PC-9 (cell line): ENCODE results near the gene FASLG. TPM values are rescaled to one million over a fixed set of nuclear protein-coding genes. Genes with fewer than 3 reads are reported as not detected.

Experiments
- BruUV-seq: library from RNA; stranded (reverse); fragments of 400-500 nt; replicated peaks from 2 replicates; lab custom pipeline; 2021; lab: Mats Ljungman, UMichigan
- CTCF ChIA-PET: fragments of 300-600 bp; sonication (Branson Sonifier 250); formaldehyde crosslinking; loops from one replicate; lab custom pipeline; 2022; ENCODE audit warnings: antibody characterized with exemption; lab: Charles Lee
- POLR2A ChIA-PET: fragments of 300-600 bp; sonication (Branson Sonifier 250); formaldehyde crosslinking; loops from one replicate; lab custom pipeline; 2022; ENCODE audit warnings: antibody characterized with exemption; ENCODE audit not compliant: unreplicated experiment; lab: Charles Lee
- DNase-seq, 2 experiments: peaks; one replicate each; pipeline versions ENCODE4 v3.0.0 to v3.0.0-alpha.2; 2015 to 2022; ENCODE audit warnings: mixed read lengths in 1 of 2
- H2AFZ ChIP-seq: fragments of 200-600 bp; sonication (generic); 2 replicates; pipeline ENCODE4 v1.8.1; 2017; ENCODE audit warnings: antibody characterized with exemption
- H3F3A ChIP-seq: fragments of 200-600 bp; sonication (generic); 2 replicates; pipeline ENCODE4 v1.8.1; 2017; ENCODE audit warnings: antibody characterized with exemption, mild to moderate bottlenecking, low read depth; ENCODE audit not compliant: insufficient read depth
- H3K27ac ChIP-seq: fragments of 200-600 bp; sonication (generic); 2 replicates; pipeline ENCODE4 v1.6.1; 2016; ENCODE audit warnings: mixed run types
- H3K27me3 ChIP-seq: fragments of 200-600 bp; sonication (generic); 2 replicates; pipeline ENCODE4 v1.6.1; 2016; ENCODE audit warnings: low read depth, mixed run types; ENCODE audit not compliant: insufficient read depth
- H3K36me3 ChIP-seq: fragments of 200-600 bp; sonication (generic); 2 replicates; pipeline ENCODE4 v1.6.1; 2016; ENCODE audit warnings: low read depth, mixed run types
- H3K4me1 ChIP-seq: fragments of 200-600 bp; sonication (generic); replicated peaks from 2 replicates; pipeline ENCODE4 v1.6.1; 2016; ENCODE audit warnings: mixed run types; ENCODE audit not compliant: insufficient read depth
- H3K4me2 ChIP-seq: fragments of 200-600 bp; sonication (generic); 2 replicates; pipeline ENCODE4 v1.6.1; 2017; ENCODE audit warnings: mixed run types
- H3K4me3 ChIP-seq: fragments of 200-600 bp; sonication (generic); 2 replicates; pipeline ENCODE4 v1.6.1; 2016; ENCODE audit warnings: mixed run types
- H3K79me2 ChIP-seq: fragments of 200-600 bp; sonication (generic); 2 replicates; pipeline ENCODE4 v1.6.1; 2017; ENCODE audit warnings: low read depth, mixed run types
- H3K9me2 ChIP-seq: fragments of 200-600 bp; sonication (generic); 2 replicates; pipeline ENCODE4 v1.8.1; 2017; ENCODE audit warnings: mild to moderate bottlenecking; ENCODE audit not compliant: insufficient read depth
- H3K9me3 ChIP-seq: fragments of 200-600 bp; sonication (generic); 2 replicates; pipeline ENCODE4 v1.8.1; 2016; ENCODE audit warnings: low read depth; ENCODE audit not compliant: insufficient read depth
- H4K20me1 ChIP-seq: fragments of 200-600 bp; sonication (generic); 2 replicates; pipeline ENCODE4 v1.8.1; 2017; ENCODE audit not compliant: insufficient read depth
- EZH2 ChIP-seq: fragments of 200-600 bp; sonication (generic); IDR thresholded peaks from 2 replicates; pipeline ENCODE4 v1.8.0; 2017; ENCODE audit warnings: antibody characterized with exemption, low read depth
- intact Hi-C: fragments of 100-400 bp; cut with micrococcal nuclease; formaldehyde crosslinking; loops from one replicate; pipeline ENCODE4 v1.10.0; 2022; ENCODE audit not compliant: unreplicated experiment
- total RNA-seq: library from RNA; stranded (reverse); gene quantifications from 2 replicates; pipeline ENCODE4 v1.2.3, GENCODE V29; 2021
- TF ChIP-seq, protein P1 (sequence below): fragments of 200-600 bp; sonication (generic); conservative IDR thresholded peaks from 2 replicates; pipeline ENCODE4 v1.6.1; 2017; ENCODE audit warnings: mixed run types, antibody characterized with exemption, mild to moderate bottlenecking, moderate library complexity

The FASLG gene
- total RNA-seq, 1 experiment from 2014 or later, result not detected

DNA sequence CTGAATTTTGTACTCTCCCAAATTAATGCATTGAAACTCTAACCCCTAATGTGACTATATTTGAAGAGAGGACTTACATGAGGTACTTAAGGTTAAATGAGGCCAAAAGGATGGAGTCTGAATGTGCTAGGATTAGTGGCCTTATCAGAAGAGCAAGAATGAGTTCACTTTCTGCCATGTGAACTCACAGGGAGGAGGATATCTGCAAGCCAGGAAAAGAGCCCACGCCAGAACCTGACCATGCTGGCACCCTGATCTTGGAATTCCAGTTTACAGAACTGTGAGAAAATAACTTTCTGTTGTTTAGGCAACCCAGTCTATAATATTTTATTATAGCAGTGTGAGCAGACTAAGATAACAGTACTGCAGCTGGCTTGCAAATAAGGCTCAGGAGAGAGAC, 12.2 kb upstream of the FASLG start:
- Histone ChIP-seq H3K9me3 (0 out of 2 replicates have a peak, but pooled peaks cover 4% of the 10 kb centered on the region), H3K27me3 (no peaks in the 10 kb centered on the region), H3K79me2 (no peaks in the 10 kb centered on the region), H3K36me3 (no peaks in the 10 kb centered on the region), H3K27ac (no peak overlapping the region), H2AFZ (no peak overlapping the region), H3K4me3 (no peak overlapping the region), H4K20me1 (no peaks in the 10 kb centered on the region), H3K4me2 (no peak overlapping the region), H3F3A (peaks cover 4% of the 10 kb centered on the region; the same call in 1 of the 2 replicates), H3K4me1 (peaks cover 7% of the 10 kb centered on the region), H3K9me2 (no peaks in the 10 kb centered on the region; the same call in none of the 2 replicates)
- ChIA-PET CTCF (no interaction called here), POLR2A (no interaction called here)
- TF ChIP-seq, protein P1, sequence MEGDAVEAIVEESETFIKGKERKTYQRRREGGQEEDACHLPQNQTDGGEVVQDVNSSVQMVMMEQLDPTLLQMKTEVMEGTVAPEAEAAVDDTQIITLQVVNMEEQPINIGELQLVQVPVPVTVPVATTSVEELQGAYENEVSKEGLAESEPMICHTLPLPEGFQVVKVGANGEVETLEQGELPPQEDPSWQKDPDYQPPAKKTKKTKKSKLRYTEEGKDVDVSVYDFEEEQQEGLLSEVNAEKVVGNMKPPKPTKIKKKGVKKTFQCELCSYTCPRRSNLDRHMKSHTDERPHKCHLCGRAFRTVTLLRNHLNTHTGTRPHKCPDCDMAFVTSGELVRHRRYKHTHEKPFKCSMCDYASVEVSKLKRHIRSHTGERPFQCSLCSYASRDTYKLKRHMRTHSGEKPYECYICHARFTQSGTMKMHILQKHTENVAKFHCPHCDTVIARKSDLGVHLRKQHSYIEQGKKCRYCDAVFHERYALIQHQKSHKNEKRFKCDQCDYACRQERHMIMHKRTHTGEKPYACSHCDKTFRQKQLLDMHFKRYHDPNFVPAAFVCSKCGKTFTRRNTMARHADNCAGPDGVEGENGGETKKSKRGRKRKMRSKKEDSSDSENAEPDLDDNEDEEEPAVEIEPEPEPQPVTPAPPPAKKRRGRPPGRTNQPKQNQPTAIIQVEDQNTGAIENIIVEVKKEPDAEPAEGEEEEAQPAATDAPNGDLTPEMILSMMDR, result no peak
- TF ChIP-seq EZH2, result no peak
- intact Hi-C loops, result no loop called here
- DNase-seq, result no peak
- BruUV-seq, result no TSS peak

DNA sequence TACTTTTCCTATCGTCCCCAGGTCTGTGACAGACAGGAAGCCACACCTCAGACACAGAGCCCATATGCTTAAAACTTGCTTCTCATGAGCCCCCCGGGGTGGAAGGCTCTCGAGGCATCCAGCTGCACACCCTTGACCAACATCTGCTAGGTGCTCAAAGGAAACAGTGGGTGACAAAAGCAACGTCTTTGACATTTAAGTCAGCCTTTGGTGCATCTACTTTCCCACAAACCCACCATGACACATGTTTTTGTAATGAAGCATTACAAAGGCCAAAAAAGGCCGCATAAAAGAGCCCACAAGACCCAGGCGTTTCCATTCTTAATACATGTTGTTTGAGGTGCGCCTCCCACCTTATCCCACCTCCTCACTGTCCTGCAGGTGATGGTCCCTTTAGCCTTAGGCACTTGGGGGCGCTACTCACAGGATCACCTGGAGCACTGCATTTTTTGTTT, 11.8 kb upstream of the FASLG start:
- H3K27me3 ChIP-seq, result no peaks in the 10 kb centered on the region
- peaks cover 7% of the 10 kb centered on the region for H3K4me1 ChIP-seq
- peaks cover 4% of the 10 kb centered on the region; the same call in 1 of the 2 replicates for H3F3A ChIP-seq
- H3K4me2 ChIP-seq, result no peak overlapping the region
- H2AFZ ChIP-seq, result no peak overlapping the region
- no peak for TF ChIP-seq EZH2
- TF ChIP-seq, protein P1, result no peak
- intact Hi-C loops, result no loop called here
- ChIA-PET CTCF (no interaction called here), POLR2A (no interaction called here)
- no peaks in the 10 kb centered on the region for H4K20me1 ChIP-seq
- no peaks in the 10 kb centered on the region for H3K36me3 ChIP-seq
- H3K27ac ChIP-seq, result no peak overlapping the region
- H3K9me2 ChIP-seq, result no peaks in the 10 kb centered on the region; the same call in none of the 2 replicates
- BruUV-seq, result no TSS peak
- H3K9me3 ChIP-seq, result 0 out of 2 replicates have a peak, but pooled peaks cover 4% of the 10 kb centered on the region
- H3K79me2 ChIP-seq, result no peaks in the 10 kb centered on the region
- no peak overlapping the region for H3K4me3 ChIP-seq
- no peak for DNase-seq

DNA sequence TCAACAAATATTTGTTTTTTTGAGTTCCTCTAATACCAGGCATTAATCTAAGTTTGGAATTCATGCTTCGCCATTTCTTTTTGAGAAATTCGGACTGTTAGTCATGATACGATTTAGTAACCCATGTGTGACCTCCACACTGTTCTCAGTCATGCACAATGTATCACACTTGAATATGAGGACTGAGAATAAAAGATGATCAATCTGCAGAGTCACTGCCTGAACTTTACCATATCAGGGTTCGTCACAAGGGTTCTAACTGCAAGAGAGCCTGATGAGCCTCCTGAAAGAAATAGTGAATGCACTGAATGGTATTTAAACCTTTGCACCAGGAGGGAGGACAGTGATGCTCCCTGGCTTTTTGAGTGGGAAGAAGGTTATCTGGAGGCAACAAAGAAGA, 10.9 kb upstream of the FASLG start:
- no peaks in the 10 kb centered on the region for H3K36me3 ChIP-seq
- no peaks in the 10 kb centered on the region; the same call in none of the 2 replicates for H3K9me2 ChIP-seq
- H4K20me1 ChIP-seq, result no peaks in the 10 kb centered on the region
- POLR2A ChIA-PET, result no interaction called here
- H3K4me3 ChIP-seq, result no peak overlapping the region
- no TSS peak for BruUV-seq
- intact Hi-C loops, result no loop called here
- H3K79me2 ChIP-seq, result no peaks in the 10 kb centered on the region
- H3K9me3 ChIP-seq, result 0 out of 2 replicates have a peak, but pooled peaks cover 4% of the 10 kb centered on the region
- no peak overlapping the region for H3K4me2 ChIP-seq
- H3K27ac ChIP-seq, result no peak overlapping the region
- H2AFZ ChIP-seq, result no peak overlapping the region
- H3F3A ChIP-seq, result peaks cover under 1% of the 10 kb centered on the region; the same call in 1 of the 2 replicates
- H3K27me3 ChIP-seq, result no peaks in the 10 kb centered on the region
- H3K4me1 ChIP-seq, result peaks cover 4% of the 10 kb centered on the region
- CTCF ChIA-PET, result no interaction called here
- TF ChIP-seq, protein P1, result no peak
- no peak for TF ChIP-seq EZH2
- no peak for DNase-seq
